Activated T-cell treated with anti-CD3 and anti-CD28 coated beads for 48 hours (primary cell): Measurements from ENCODE around the gene CCT3.
A peak's percentile ranks its signal among the peaks of the same experiment; 100 is the strongest.

Experiments
- DNase-seq: peaks from one replicate; pipeline ENCODE4 v3.0.0-alpha.2; 2020; ENCODE audit warnings: low read depth

Gene CCT3

GRCh38 chr1:156320560-156320959 lies 17.5 kb downstream of the CCT3 start:
- DNase-seq = no peak

DNA sequence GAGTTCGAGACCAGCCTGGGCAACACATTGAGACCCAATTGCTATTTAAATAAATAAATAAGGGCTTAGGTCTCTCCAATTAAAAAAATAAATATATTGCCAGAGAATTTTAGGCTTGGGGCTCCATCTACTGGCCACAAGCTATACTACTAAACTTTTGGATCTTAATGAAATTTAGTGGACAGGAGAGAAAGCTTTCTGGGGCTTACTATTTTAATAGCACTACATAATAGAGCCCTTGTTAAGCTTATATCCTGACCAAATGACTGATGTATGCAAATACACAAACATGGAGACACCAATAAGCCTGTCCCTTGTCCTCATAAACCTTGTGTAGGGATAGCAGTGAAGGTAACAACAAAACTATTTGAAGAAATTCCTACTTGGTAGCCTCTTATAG lies 18.4 kb downstream of the CCT3 start:
- DNase-seq = no peak

DNA sequence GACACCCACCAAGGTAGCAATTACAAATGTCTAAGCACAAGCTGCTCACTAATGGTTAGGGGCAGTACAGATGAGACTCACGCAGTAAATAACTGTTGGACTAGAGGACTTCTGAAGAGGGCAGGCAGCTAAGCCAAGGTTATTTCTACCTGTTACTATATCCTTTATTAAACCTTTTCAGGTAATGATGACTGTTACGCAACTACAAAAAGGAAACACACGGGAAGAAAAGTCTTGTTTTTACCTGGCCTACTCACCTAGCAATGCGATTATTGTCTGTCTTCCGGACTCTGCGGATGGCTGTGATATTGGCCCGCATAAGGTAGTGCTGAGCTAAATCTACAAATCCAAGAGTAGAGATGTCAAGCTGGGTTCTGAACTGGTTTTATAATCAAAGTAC lies 21.2 kb downstream of the CCT3 start:
- no peak for DNase-seq

DNA sequence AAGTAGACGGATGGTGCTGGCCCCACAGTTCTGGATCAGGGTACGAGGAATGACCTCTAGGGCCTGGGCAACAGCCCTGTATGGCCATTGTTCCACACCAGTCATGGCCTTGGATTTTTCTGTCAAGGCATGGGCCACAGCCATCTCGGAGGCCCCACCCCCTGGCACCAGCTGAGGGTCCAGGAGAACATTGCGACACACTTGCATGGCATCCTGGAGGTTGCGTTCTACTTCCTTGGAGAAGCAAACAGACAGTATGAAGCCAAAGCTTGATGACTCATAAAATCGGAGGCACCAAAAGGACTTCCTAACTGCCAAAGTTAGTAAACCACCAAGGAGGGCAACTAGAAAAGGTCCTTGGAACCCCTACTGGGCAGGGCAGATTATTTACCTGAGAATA lies 27.1 kb downstream of the CCT3 start:
- DNase-seq = no peak

GRCh38 chr1:156308078-156308477 lies 30.0 kb downstream of the CCT3 start:
- DNase-seq = no peak

DNA sequence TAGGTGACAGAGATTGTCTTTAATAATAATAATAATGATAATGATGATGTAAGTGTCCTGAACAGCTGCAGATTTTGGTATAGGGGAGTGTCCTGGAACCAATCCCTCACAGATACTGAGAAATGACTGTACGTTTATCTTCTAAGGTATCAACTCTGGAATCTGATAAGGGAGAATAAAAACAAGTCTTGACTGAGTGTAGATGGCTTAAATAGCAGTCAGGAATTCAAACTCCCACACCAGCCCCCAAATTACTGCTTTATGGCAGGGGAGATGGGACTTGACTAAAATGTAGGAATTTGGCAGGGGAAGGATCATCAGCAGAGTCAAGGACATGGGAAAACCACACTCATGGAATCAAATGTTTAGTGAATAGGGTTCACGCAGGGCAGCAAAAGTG lies 32.9 kb downstream of the CCT3 start:
- no peak for DNase-seq

DNA sequence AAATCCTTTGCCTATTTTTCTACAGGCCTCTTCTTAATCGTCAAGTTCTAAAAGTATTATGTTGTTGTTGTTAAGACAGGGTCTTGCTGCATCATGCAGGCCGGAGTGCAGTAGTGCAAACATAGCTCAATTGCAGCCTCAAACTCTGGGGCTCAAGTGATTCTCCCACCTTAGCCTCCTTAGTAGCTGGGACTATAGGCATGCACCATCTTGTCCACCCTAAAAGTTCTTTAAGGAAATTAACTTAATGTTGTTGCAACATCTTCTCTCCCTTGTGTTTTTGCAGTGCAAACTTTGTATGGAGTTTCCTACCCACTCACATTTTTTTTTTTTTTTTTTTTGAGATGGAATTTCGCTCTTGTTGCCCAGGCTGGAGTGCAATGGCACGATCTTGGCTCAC lies 34.9 kb downstream of the CCT3 start:
- DNase-seq = no peak

DNA sequence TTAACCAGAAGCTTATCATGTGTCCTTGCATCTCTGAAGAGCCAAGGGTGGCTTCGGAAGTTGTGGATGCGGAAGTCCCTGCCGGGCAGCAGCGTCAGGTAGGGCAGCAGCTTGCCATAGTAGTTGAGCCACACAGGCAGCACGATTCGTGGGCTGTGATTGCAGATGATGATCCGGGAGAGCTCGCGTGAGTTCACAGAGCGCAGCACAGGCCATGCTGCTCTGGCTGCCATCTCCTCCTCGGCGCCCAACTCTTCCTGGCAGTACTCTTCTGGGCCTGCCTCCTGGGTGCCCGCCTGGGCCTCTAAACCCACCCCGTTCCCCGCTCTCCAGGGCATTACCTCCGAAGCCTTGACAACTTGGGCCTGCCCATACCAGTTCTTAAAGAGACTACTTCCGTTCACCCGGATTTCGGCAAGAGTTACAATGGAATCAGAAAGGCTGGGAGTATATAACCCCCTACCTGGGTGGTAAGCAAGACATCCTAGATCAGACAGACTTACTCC lies 39.2 kb downstream of the CCT3 start, which contains the start of gene VHLL:
Gene VHLL, minus strand, starts transcription at position 456 of the 506 bp plus-strand sequence. Its CDS starts 118 bp downstream, at position 338.
- no peak for DNase-seq

- DNase-seq = peak; percentile 30
Measured at GRCh38 chr1:156295391-156295947, 42.6 kb downstream of the CCT3 start, which contains the start of gene GLMP. GLMP (minus strand) TSS chr1:156295679; CDS start chr1:156295645, 34 bp downstream.

GRCh38 chr1:156293895-156294294 lies 44.2 kb downstream of the CCT3 start:
- no peak for DNase-seq

DNA sequence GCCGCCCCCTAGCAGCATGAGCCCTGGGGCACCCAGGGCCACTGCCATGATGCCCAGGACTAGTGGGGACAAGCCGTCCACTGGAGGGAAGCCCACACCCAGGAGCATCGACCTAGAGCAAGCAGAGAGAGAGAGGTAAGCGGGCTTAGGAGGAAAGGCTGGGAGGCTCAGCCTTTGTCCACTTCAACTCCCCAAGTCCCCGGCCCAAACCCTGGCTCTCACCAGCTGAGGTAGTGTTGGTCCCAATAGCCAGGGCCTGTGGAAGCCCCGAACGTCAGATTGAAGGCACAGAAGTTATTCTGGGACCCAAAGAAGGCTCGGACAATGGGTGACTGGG lies 45.0 kb downstream of the CCT3 start:
- no peak for DNase-seq

DNA sequence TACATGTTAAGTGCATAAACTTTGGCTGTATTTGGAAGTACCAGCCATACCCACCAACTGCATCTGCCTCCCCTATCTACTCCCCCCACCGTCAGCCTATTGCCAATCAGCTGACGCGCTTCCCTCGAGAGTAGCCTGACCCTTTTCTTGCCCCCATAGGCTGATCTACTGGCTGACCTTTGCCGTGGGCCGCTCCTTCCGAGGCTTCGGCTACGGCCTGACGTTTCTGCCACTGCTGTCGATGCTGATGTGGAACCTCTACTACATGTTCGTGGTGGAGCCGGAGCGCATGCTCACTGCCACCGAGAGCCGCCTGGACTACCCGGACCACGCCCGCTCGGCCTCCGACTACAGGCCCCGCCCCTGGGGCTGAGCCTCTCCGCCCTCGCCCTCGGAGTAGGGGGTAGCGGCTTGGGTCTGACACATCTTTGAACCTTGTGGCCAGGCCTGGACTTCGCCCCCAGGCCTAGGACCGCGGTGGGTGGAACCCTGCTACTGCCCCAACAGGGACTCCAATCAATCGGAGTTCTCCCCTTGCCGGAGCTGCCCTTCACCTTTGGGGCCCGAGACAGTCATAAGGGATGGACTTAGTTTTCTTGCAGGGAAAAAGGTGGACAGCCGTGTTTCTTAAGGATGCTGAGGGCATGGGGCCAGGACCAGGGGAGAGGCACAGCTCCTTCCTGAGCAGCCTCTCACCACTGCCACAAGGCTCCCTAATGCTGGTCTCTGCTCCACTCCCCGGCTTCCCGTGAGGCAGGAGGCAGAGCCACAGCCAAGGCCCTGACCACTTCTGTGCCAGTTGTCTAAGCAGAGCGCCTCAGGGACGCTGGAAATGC lies 46.6 kb downstream of the CCT3 start:
- no peak for DNase-seq

DNA sequence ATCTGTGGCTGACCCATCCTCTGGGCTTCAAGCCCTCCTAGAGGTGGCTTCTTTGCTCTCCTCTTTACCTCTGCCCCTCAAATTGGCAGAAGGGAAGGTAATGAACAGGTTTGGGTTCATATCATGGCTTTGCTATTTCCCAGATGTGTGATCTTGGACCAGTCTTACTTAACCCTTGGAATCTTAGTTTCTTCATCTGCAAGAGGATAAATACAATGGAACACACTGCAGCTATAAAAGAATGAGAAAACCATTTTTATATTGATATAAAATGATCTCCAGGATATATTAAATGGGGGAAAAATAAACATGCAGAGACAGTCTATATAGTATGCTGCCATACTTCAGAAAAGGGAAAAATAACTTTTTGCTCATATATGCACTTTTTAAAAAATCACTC lies 48.2 kb downstream of the CCT3 start:
- DNase-seq = no peak

- DNase-seq = no peak
Measured at GRCh38 chr1:156286061-156286460, 52.0 kb downstream of the CCT3 start.

DNA sequence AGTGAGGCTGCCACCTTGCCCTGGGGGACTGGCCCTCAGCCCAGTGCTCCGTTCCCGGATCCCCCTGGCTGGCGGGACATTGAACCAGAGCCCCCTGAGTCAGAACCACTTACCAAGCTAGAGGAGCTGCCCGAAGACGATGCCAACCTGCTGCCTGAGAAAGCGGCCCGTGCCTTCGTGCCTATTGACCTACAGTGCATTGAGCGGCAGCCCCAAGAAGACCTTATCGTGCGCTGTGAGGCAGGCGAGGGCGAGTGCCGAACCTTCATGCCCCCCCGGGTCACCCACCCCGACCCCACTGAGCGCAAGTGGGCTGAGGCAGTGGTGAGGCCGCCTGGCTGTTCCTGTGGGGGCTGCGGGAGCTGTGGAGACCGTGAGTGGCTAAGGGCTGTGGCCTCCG lies 52.7 kb downstream of the CCT3 start:
- DNase-seq = no peak

DNA sequence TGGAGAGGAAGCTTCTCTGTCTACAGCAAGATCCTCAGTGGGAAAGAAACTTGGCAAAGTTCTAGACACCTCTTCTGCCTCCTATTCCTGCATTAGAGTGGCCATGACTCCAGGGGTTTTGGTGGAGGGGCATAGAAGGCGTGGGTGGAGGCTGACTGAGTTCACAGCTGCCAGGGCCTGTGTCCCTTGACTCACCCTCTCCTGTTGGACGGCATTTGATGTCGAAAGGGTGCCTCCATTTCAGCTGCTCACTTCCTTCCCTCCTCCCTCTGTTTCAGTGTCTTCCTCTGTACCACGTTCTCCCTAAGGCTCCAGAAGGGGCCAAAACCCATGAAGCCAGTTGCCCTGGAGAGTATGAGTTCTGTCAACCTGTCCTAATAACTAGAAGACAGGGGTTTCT lies 53.3 kb downstream of the CCT3 start:
- no peak for DNase-seq

DNA sequence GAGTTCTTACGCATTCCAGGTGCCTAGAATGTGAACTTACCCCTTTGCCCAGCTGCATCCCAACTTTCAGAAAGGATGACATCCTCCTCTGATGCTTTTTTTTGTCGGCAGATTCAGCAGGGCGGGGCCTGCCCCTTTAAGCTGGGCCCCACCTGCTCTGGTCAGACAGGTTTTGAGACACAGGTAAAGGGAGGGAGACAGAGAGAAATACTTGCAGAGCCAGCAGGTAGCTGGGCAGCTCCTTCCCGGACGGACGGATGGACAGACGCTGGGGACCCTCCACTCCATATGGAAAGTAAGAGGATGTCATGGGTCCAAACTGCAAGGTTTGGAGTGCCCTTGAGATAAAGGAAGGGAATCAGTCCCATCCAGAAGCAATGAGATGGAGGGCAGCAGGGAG lies 54.0 kb downstream of the CCT3 start, which contains the start of gene TMEM79:
Gene TMEM79, plus strand, starts transcription at position 214 of the 400 bp plus-strand sequence. CDS start 902 bp downstream, outside the sequence.
- no peak for DNase-seq

DNA sequence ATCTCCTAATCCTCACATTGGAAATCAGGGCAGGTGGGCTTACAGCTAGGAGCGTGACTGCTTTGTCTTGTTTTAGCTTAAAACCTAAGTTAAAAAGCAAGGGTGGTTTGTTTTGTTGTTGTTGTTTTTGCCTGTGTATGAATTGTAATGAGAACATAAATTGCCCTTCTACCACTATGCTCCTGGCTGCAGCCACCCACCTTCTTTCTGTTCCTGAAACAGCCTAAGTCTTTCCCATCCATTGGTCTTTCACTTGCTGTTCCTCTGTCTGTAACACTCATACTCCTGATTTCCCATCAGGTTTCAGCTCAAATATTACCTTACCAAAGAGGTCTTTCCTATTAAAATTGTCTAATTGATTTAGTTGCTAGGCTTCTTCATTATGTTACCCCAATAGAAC lies 54.6 kb downstream of the CCT3 start:
- no peak for DNase-seq

GRCh38 chr1:156282479-156283222 lies 55.4 kb downstream of the CCT3 start, which contains the start of gene SMG5:
SMG5 (minus strand) TSS chr1:156282825; CDS start chr1:156282680, 145 bp downstream.
- peak; percentile 92 for DNase-seq

DNA sequence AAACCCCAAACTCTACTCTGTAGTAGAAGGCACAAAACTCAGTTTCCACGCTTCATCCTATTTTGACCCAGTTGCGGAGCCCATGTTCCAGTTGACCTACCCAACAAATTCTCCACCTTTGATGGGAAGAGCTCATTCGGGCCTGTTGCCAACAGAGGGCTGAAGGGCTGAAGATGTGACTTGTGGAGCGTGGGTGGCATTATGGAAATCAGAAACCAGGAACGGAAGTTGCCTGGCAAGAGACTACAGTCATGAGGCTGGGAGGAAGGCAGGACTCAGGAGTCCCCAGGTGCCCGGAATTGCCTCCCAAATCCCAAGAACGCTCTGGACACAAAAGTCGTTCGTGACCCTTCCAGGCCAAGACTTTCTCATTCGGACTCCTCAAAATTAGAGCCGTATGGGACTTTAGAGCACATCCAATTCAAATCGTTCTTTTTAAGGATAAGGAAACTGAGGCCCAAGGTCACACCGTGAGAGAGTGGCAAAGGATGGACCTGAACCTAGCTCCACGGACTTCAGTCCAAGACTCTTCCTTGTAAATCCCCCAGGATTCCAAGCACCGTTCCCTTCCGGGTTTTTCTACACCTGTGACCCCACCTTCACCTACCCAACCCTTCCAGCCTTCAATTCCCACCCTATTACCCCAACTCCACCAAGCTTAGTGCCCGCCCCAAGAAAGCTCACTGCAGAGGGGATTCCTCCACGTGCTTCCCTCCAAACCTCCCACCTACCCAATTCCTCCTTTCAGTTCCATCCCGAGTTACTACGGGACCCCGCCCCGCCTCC lies 56.2 kb downstream of the CCT3 start:
- DNase-seq = peak; percentile 12

- peak; percentile 54 for DNase-seq
Measured at GRCh38 chr1:156281281-156281680, 56.8 kb downstream of the CCT3 start.

DNA sequence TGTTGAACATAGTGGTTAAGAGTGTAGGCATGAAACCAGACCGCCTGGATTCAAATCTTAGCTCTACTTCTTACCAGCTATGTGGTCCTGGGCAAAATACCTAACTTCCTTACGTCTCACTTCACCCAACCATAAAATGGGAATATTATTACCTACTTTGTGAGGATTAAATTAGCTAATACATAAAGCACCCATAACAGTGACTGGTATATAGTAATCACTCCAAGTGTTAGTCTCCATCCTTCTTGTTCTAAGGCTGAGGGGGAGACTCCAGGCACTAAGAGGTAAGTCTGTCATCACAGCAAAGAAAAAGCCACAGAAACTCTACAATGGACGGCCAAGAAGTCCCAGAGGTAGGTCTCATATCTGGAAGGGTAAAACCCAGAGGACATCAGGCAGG lies 58.3 kb downstream of the CCT3 start:
- no peak for DNase-seq
